ENCODE results near the gene CCDC196.

CCDC196 gene

GRCh38 chr14:66468778-66469367, 17.3 kb upstream of the CCDC196 start:
- no peaks in the 10 kb centered on the region for H3K27me3 ChIP-seq
- TF ChIP-seq Cebpa-rat (IDR thresholded peaks at IDR 0.05), result no peak
- no peak overlapping the region for H3K9ac ChIP-seq
- H3K9me3 ChIP-seq (replicated peaks in 1 of 11), result peaks cover 34 to 59% (median 44%) of the 10 kb centered on the region in 11 experiments
- no peak overlapping the region for H3K4me2 ChIP-seq
- no peaks in the 10 kb centered on the region for H4K20me1 ChIP-seq
- H3K27ac ChIP-seq, result no peak overlapping the region
- H3K4me3 ChIP-seq, result no peak overlapping the region
- H3K36me3 ChIP-seq, result no peaks in the 10 kb centered on the region
- no peaks in the 10 kb centered on the region for H3K4me1 ChIP-seq

- Histone ChIP-seq H3K4me2 (no peak overlapping the region), H3K36me3 (no peaks in the 10 kb centered on the region), H3K4me1 (no peaks in the 10 kb centered on the region), H3K4me3 (no peak overlapping the region), H3K27ac (no peak overlapping the region), H3K27me3 (no peaks in the 10 kb centered on the region), H4K20me1 (no peaks in the 10 kb centered on the region), H3K9me3 (replicated peaks in 1 of 11) (peaks cover 34 to 59% (median 45%) of the 10 kb centered on the region in 11 experiments), H3K9ac (no peak overlapping the region)
- no peak for TF ChIP-seq Cebpa-rat (IDR thresholded peaks at IDR 0.05)
Observed at GRCh38 chr14:66471584-66471983, 14.6 kb upstream of the CCDC196 start.

- H3K9ac ChIP-seq, result no peak overlapping the region
- TF ChIP-seq Cebpa-rat (IDR thresholded peaks at IDR 0.05), result no peak
- no peaks in the 10 kb centered on the region for H3K27me3 ChIP-seq
- H3K9me3 ChIP-seq (replicated peaks in 1 of 11), result peaks cover 32 to 54% (median 45%) of the 10 kb centered on the region in 11 experiments
- no peaks in the 10 kb centered on the region for H4K20me1 ChIP-seq
- H3K36me3 ChIP-seq, result no peaks in the 10 kb centered on the region
- H3K4me2 ChIP-seq, result no peak overlapping the region
- no peaks in the 10 kb centered on the region for H3K4me1 ChIP-seq
- H3K4me3 ChIP-seq, result no peak overlapping the region
- no peak overlapping the region for H3K27ac ChIP-seq
Observed at GRCh38 chr14:66472251-66472650, 13.9 kb upstream of the CCDC196 start.

- Histone ChIP-seq H3K4me3 (no peak overlapping the region), H3K9me3 (replicated peaks in 1 of 11) (peaks cover 29 to 46% (median 42%) of the 10 kb centered on the region in 11 experiments), H3K9ac (no peak overlapping the region), H3K4me2 (no peak overlapping the region), H3K4me1 (no peaks in the 10 kb centered on the region), H3K36me3 (no peaks in the 10 kb centered on the region), H3K27ac (no peak overlapping the region), H4K20me1 (no peaks in the 10 kb centered on the region), H3K27me3 (no peaks in the 10 kb centered on the region)
- no peak for TF ChIP-seq Cebpa-rat (IDR thresholded peaks at IDR 0.05)
Observed at GRCh38 chr14:66473223-66473622, 12.9 kb upstream of the CCDC196 start.

GRCh38 chr14:66476964-66477363, 9.2 kb upstream of the CCDC196 start:
- no peaks in the 10 kb centered on the region for H4K20me1 ChIP-seq
- H3K4me1 ChIP-seq, result no peaks in the 10 kb centered on the region
- peaks cover 0 to 13% (median 7%) of the 10 kb centered on the region in 11 experiments; a peak in 12 of 22 replicates for H3K9me3 ChIP-seq (replicated peaks in 1 of 11)
- no peak overlapping the region for H3K9ac ChIP-seq
- H3K4me2 ChIP-seq, result no peak overlapping the region
- no peak overlapping the region for H3K4me3 ChIP-seq
- H3K27me3 ChIP-seq, result no peaks in the 10 kb centered on the region
- no peaks in the 10 kb centered on the region for H3K36me3 ChIP-seq
- no peak overlapping the region for H3K27ac ChIP-seq
- TF ChIP-seq Cebpa-rat (IDR thresholded peaks at IDR 0.05), result no peak

- H3K9me3 ChIP-seq (replicated peaks in 1 of 11), result peaks cover 0 to 9% (median 5%) of the 10 kb centered on the region in 11 experiments; a peak in 11 of 22 replicates
- H3K4me1 ChIP-seq, result no peaks in the 10 kb centered on the region
- no peaks in the 10 kb centered on the region for H4K20me1 ChIP-seq
- no peaks in the 10 kb centered on the region for H3K36me3 ChIP-seq
- no peak overlapping the region for H3K4me3 ChIP-seq
- TF ChIP-seq Cebpa-rat (IDR thresholded peaks at IDR 0.05), result no peak
- no peak overlapping the region for H3K4me2 ChIP-seq
- H3K9ac ChIP-seq, result no peak overlapping the region
- H3K27ac ChIP-seq, result no peak overlapping the region
- H3K27me3 ChIP-seq, result no peaks in the 10 kb centered on the region
Observed at GRCh38 chr14:66477567-66477966, 8.6 kb upstream of the CCDC196 start.

- no peaks in the 10 kb centered on the region for H4K20me1 ChIP-seq
- peaks cover 0 to 11% (median 9%) of the 10 kb centered on the region in 10 experiments; a peak in 13 of 20 replicates for H3K4me1 ChIP-seq
- no peaks in the 10 kb centered on the region for H3K9me3 ChIP-seq (replicated peaks in 1 of 11)
- H3K27ac ChIP-seq, result no peak overlapping the region
- H3K27me3 ChIP-seq, result no peaks in the 10 kb centered on the region
- H3K4me3 ChIP-seq, result no peak overlapping the region
- no peaks in the 10 kb centered on the region for H3K36me3 ChIP-seq
- no peak for TF ChIP-seq Cebpa-rat (IDR thresholded peaks at IDR 0.05)
- H3K9ac ChIP-seq, result no peak overlapping the region
- H3K4me2 ChIP-seq, result no peak overlapping the region
Observed at GRCh38 chr14:66482873-66483272, 3.3 kb upstream of the CCDC196 start.

GRCh38 chr14:66483322-66483721, 2.8 kb upstream of the CCDC196 start:
- Histone ChIP-seq H3K27ac (no peak overlapping the region), H3K4me1 (peaks cover 0 to 12% (median 9%) of the 10 kb centered on the region in 10 experiments; a peak in 13 of 20 replicates), H3K4me3 (no peak overlapping the region), H3K9ac (no peak overlapping the region), H4K20me1 (no peaks in the 10 kb centered on the region), H3K27me3 (no peaks in the 10 kb centered on the region), H3K9me3 (replicated peaks in 1 of 11) (no peaks in the 10 kb centered on the region), H3K36me3 (no peaks in the 10 kb centered on the region), H3K4me2 (no peak overlapping the region)
- TF ChIP-seq Cebpa-rat (IDR thresholded peaks at IDR 0.05), result no peak

GRCh38 chr14:66485029-66485428, 1.1 kb upstream of the CCDC196 start:
- Histone ChIP-seq H3K27ac (no peak overlapping the region), H3K27me3 (no peaks in the 10 kb centered on the region), H4K20me1 (no peaks in the 10 kb centered on the region), H3K4me3 (no peak overlapping the region), H3K36me3 (no peaks in the 10 kb centered on the region), H3K9me3 (replicated peaks in 1 of 11) (no peaks in the 10 kb centered on the region), H3K4me1 (peaks cover 0 to 12% (median 9%) of the 10 kb centered on the region in 10 experiments; a peak in 13 of 20 replicates), H3K4me2 (no peak overlapping the region), H3K9ac (no peak overlapping the region)
- no peak for TF ChIP-seq Cebpa-rat (IDR thresholded peaks at IDR 0.05)

- H3K27ac ChIP-seq, result no peak overlapping the region
- H3K27me3 ChIP-seq, result no peaks in the 10 kb centered on the region
- no peak overlapping the region for H3K9ac ChIP-seq
- TF ChIP-seq Cebpa-rat (IDR thresholded peaks at IDR 0.05), result no peak
- no peaks in the 10 kb centered on the region for H3K9me3 ChIP-seq (replicated peaks in 1 of 11)
- H3K36me3 ChIP-seq, result no peaks in the 10 kb centered on the region
- H3K4me2 ChIP-seq, result peak overlapping the region in 8 of 11 experiments; percentile 5 to 44 (median 14); a peak in 7 of 22 replicates
- no peaks in the 10 kb centered on the region for H4K20me1 ChIP-seq
- no peak overlapping the region for H3K4me3 ChIP-seq
- peaks cover 0 to 18% (median 9%) of the 10 kb centered on the region in 10 experiments; a peak in 13 of 20 replicates for H3K4me1 ChIP-seq
Observed at GRCh38 chr14:66487164-66487563, 993 bp downstream of the CCDC196 start.
